HepG2 (cell line): ENCODE results near the gene TIMM23B. TPM values are rescaled to one million over a fixed set of nuclear protein-coding genes. Genes with fewer than 3 reads are reported as not detected.

ENCODE experiments used
- polyA plus RNA-seq, 8 experiments: library from polyadenylated mRNA; depleted of rRNA in 3 of 8; stranded (reverse) in 7 of 8; unstranded in 1 of 8; fragments of >200 nt; fragmentation: Illumina TruSeq in 4 of 8; extraction: Trizol in 4 of 8; gene quantifications; 2 replicates each; pipeline versions ENCODE4 v1.2.1 to v1.2.3, GENCODE V29; 2011 to 2016; ENCODE audit warnings: low read depth in 4 of 8, missing spikeins in 1 of 8, mixed read lengths in 1 of 8; ENCODE audit not compliant: insufficient read depth in 1 of 8
- small RNA-seq, 3 experiments: library from RNA; depleted of rRNA; stranded (forward); fragments of <200 nt; gene quantifications; one replicate each; pipeline ENCODE3, GENCODE V24; 2012; ENCODE audit warnings: low read depth in 2 of 3, low replicate concordance in 1 of 3; ENCODE audit not compliant: insufficient read length in 3 of 3, insufficient read depth in 2 of 3
- total RNA-seq, 5 experiments: library from RNA; depleted of rRNA; stranded (reverse); fragments of >200 nt; fragmentation: Illumina TruSeq; extraction: Trizol; gene quantifications; 2 replicates each; pipeline ENCODE4 v1.2.3, GENCODE V29; 2016; ENCODE audit warnings: low read depth in 1 of 5

The TIMM23B gene
- total and polyA plus RNA-seq, 2 of the 13 experiments (the other 11 are each of a cell fraction or from before 2014, with no cell fraction given): 10.8 to 13.0 TPM

Small RNA genes within 50 kb of the gene (small RNA-seq; reads per million reads assigned to genes)
- gene RNA5SP317: 0 reads per million in 3 experiments
- gene SNORA74C-2: 0 to 0.97 (median 0) reads per million in 3 experiments

Other genes starting within 250 kb of the TIMM23B start
- 1.6 and 3.0 TPM in 2 replicates for gene OGDHL, start 179.7 kb upstream of the TIMM23B start, total RNA-seq (2016; rRNA removed; fragmentation: Illumina TruSeq; extraction: Trizol)
- 9.8 and 11.2 TPM in 2 replicates for gene OGDHL, start 179.7 kb upstream of the TIMM23B start, polyA plus RNA-seq (2011; rRNA removed)
- 36.8 and 37.2 TPM in 2 replicates for gene PARG, start within 50 bp of the TIMM23B start, total RNA-seq (2016; rRNA removed; fragmentation: Illumina TruSeq; extraction: Trizol)
- 11.4 and 12.4 TPM in 2 replicates for gene PARG, start within 50 bp of the TIMM23B start, polyA plus RNA-seq (2011; rRNA removed)
- gene AGAP6, start 46.4 kb downstream of the TIMM23B start, total RNA-seq (2016; rRNA removed; fragmentation: Illumina TruSeq; extraction: Trizol): 2.9 and 7.7 TPM in 2 replicates
- 19.5 and 21.9 TPM in 2 replicates for gene AGAP6, start 46.4 kb downstream of the TIMM23B start, polyA plus RNA-seq (2011; rRNA removed)
- 29.6 and 42.1 TPM in 2 replicates for gene WASHC2A, start 125.9 kb downstream of the TIMM23B start, total RNA-seq (2016; rRNA removed; fragmentation: Illumina TruSeq; extraction: Trizol)
- gene WASHC2A, start 125.9 kb downstream of the TIMM23B start, polyA plus RNA-seq (2011; rRNA removed): 20.7 and 22.8 TPM in 2 replicates